Ovary (tissue), 9 donors: ENCODE measurements around the gene PKP3. TPM values are rescaled to one million over a fixed set of nuclear protein-coding genes. Genes with fewer than 3 reads are reported as not detected.

ENCODE experiments used
- DNase-seq, 5 donors: peaks; one replicate each; pipeline ENCODE4 v3.0.0-alpha.2; 2019 to 2020
- H3K27ac ChIP-seq, 2 donors: fragments of 200-600 bp; one replicate each; pipeline versions ENCODE4 v1.5.1 to v1.8.0; 2019 to 2022
- H3K27me3 ChIP-seq: fragments of 200-600 bp; one replicate; pipeline ENCODE4 v1.8.0; 2022
- H3K36me3 ChIP-seq: fragments of 200-600 bp; sonication (generic); one replicate; pipeline ENCODE4 v1.5.1; 2019
- H3K4me1 ChIP-seq: one replicate; pipeline ENCODE4 v1.8.1; 2013; ENCODE audit warnings: mild to moderate bottlenecking, moderate library complexity; ENCODE audit not compliant: insufficient read depth
- H3K4me3 ChIP-seq: fragments of 200-600 bp; sonication (generic); one replicate; pipeline ENCODE4 v1.5.1; 2017
- H3K9me3 ChIP-seq, 2 donors: fragments of 200-600 bp in 1 of 2; sonication (generic) in 1 of 2; one replicate each; pipeline versions ENCODE4 v1.5.1 to v1.8.1; 2013 to 2019; ENCODE audit warnings: mild to moderate bottlenecking in 1 of 2, moderate library complexity in 1 of 2
- EP300 ChIP-seq: sonication (generic); formaldehyde crosslinking; IDR thresholded peaks from one replicate; pipeline ENCODE4 v1.6.1; 2017; ENCODE audit warnings: antibody characterized with exemption
- POLR2A ChIP-seq: fragments of 450-650 bp; IDR thresholded peaks from one replicate; pipeline ENCODE4 v1.6.1; 2017; ENCODE audit warnings: antibody characterized with exemption, mild to moderate bottlenecking, moderate library complexity
- WGBS, 3 donors: extraction: QIAGEN DNeasy Blood & Tissue Kit in 1 of 3; methylation state at CpG; one replicate each; pipeline versions ENCODE4 v1.1.5 to v1.1.7; 2013 to 2017; 5-methylcytosine and 5-hydroxymethylcytosine counted together
- intact Hi-C, 4 donors: fragments of 100-400 bp; cut with DNase I; formaldehyde crosslinking; loops; one replicate each; pipeline versions ENCODE4 v1.11.0 to v1.15.1; 2022 to 2023
- polyA plus RNA-seq, 2 donors: library from polyadenylated mRNA; stranded (reverse); fragments of 200-250 nt in 1 of 2; fragments of 350-450 nt in 1 of 2; fragmentation: Illumina TruSeq in 1 of 2; extraction: RNeasy Lipid Tissue Mini Kit (QIAGEN cat#74804) in 1 of 2; gene quantifications; one replicate each; pipeline ENCODE4 v1.2.3, GENCODE V29; 2013 to 2014
- total RNA-seq, 7 donors: library from RNA; depleted of rRNA in 2 of 7; stranded (reverse); fragments of >200 nt in 2 of 7; fragmentation: NEBNext Ultra II Directional in 3 of 7; extraction: Animal tissue kit (Norgen Biotek cat#: 25700) in 3 of 7; gene quantifications; one replicate each; pipeline versions ENCODE4 v1.1.0 to v1.2.4, GENCODE V29; 2016 to 2023
- TF ChIP-seq, protein P1 (sequence below), 3 donors: fragments of 450-650 bp in 2 of 3; fragments of 200-600 bp in 1 of 3; IDR thresholded peaks; one replicate each; pipeline versions ENCODE4 v1.5.1 to v1.8.0; 2016 to 2022; ENCODE audit warnings: antibody characterized with exemption in 3 of 3, mild to moderate bottlenecking in 1 of 3
- donor health status: DM: no; HTN: no; CAD: no; lungs with moderate emphysema.
- donor health status: DM: no; HTN: no; CAD: no.
- donor health status: Bipolar disorder and iron deficiency.
- donor health status: DM: yes; HTN: yes; CAD: no.
- donor health status: DM: no; HTN: no; CAD: no.
- donor health status: DM: yes; HTN: yes; CAD: no.

The PKP3 gene
- total and polyA plus RNA-seq, 9 donors: 0.21 to 56.8 (median 3.0) TPM; not detected in 1

GRCh38 chr11:363948-364761 lies 29.9 kb upstream of the PKP3 start:
- DNase-seq: peak in 1 of 5 donors; percentile 30
- intact Hi-C loops: loop anchor here in 3 of 4 donors (10.0 kb wide), 1 partner anchor 159 kb away; the partner anchor contains the start of genes BET1L (in 3 of the 3) and RIC8A (in 3 of the 3)
- Histone ChIP-seq H3K27ac (no peak overlapping the region), H3K9me3 (no peaks in the 10 kb centered on the region), H3K27me3 (no peaks in the 10 kb centered on the region), H3K4me1 (peaks cover 5% of the 10 kb centered on the region), H3K36me3 (no peaks in the 10 kb centered on the region), H3K4me3 (no peak overlapping the region)
- WGBS, 3 donors: 39 to 63% (median 48%) methylated on average over 24 of the region's 24 CpGs
- TF ChIP-seq, protein P1, sequence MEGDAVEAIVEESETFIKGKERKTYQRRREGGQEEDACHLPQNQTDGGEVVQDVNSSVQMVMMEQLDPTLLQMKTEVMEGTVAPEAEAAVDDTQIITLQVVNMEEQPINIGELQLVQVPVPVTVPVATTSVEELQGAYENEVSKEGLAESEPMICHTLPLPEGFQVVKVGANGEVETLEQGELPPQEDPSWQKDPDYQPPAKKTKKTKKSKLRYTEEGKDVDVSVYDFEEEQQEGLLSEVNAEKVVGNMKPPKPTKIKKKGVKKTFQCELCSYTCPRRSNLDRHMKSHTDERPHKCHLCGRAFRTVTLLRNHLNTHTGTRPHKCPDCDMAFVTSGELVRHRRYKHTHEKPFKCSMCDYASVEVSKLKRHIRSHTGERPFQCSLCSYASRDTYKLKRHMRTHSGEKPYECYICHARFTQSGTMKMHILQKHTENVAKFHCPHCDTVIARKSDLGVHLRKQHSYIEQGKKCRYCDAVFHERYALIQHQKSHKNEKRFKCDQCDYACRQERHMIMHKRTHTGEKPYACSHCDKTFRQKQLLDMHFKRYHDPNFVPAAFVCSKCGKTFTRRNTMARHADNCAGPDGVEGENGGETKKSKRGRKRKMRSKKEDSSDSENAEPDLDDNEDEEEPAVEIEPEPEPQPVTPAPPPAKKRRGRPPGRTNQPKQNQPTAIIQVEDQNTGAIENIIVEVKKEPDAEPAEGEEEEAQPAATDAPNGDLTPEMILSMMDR (IDR thresholded peaks at IDR 0.05): no peak
- TF ChIP-seq POLR2A (no peak), EP300 (no peak)

DNA sequence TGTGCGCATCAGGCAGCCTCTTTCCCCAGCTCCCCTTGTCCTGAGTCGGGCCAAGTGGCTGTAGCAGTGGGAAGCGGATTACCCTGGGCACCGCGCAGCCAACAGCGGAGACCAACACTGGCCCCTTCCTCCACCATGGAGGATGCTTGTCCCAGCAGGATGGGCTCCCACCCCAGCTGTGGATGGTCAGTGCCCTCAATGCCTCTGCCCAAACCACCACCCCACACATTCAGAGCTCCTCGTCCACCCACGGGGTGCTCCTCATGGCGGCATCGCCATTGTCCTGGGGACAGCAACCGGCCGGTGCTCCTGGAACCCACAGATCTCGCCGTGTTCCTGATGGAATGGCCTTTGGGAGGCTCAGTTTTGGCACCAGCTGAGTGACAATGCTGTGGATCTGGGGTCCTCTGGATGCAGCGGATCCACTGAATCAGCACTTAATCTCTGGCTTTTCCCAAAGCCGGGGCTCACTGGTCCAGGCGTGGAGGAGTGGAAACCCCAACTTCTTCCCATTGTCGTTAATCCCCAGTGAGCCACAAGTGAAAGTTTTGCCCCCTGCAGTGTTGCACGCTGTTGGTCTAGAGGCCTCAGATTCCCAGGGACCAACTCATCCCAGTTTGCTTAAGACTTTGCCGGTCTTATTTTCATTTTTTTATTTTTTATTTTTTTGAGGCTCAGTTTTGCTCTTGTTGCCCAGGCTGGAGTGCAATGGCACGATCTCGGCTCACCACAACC lies 28.9 kb upstream of the PKP3 start:
- TF ChIP-seq EP300 (no peak), POLR2A (no peak)
- TF ChIP-seq, protein P1 (IDR thresholded peaks at IDR 0.05): no peak
- DNase-seq: peak in 1 of 5 donors; percentile 16
- Histone ChIP-seq H3K4me3 (no peak overlapping the region), H3K9me3 (no peaks in the 10 kb centered on the region), H3K27ac (no peak overlapping the region), H3K36me3 (no peaks in the 10 kb centered on the region), H3K27me3 (no peaks in the 10 kb centered on the region), H3K4me1 (peaks cover 5% of the 10 kb centered on the region)
- WGBS, 3 donors: 77 to 89% (median 79%) methylated on average over 22 of the region's 22 CpGs
- intact Hi-C loops: loop anchor here in 3 of 4 donors (5.0 to 10.0 kb wide), 2 partner anchors 73 to 160 kb away; partner anchors contain the start of genes BET1L (in 3 of the 3) and RIC8A (in 3 of the 3)

DNA sequence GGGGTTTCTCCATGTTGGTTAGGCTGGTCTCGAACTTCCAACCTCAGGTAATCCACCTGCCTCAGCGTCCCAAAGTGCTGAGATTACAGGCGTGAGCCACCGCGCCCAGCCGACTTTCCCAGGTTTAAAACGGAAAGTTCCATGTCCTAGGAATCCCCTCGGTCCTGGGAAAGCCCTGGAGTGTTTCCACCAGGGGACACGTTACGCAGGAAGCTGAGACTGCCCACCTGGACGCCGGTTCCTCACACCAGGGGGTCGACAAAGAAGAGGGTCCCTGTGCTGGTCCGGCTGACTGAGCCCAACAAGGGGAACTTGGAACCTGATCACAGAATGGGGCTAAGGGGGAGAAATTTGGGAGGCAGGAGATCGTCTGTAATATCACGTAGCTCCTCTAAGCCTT lies 28.2 kb upstream of the PKP3 start:
- Histone ChIP-seq H3K27ac (no peak overlapping the region), H3K27me3 (no peaks in the 10 kb centered on the region), H3K9me3 (no peaks in the 10 kb centered on the region), H3K4me3 (no peak overlapping the region), H3K4me1 (peaks cover 5% of the 10 kb centered on the region), H3K36me3 (no peaks in the 10 kb centered on the region)
- DNase-seq: peak in 1 of 5 donors; percentile 6
- intact Hi-C loops: loop anchor here in 3 of 4 donors (5.0 to 10.0 kb wide), 2 partner anchors 74 to 161 kb away; partner anchors contain the start of genes BET1L (in 3 of the 3) and RIC8A (in 3 of the 3)
- 64 to 70% (median 65%) methylated on average over 14 to 16 of the region's 16 CpGs for WGBS, 3 donors
- no peak for TF ChIP-seq EP300
- TF ChIP-seq POLR2A: no peak
- TF ChIP-seq, protein P1 (IDR thresholded peaks at IDR 0.05): no peak

- no peak overlapping the region for H3K27ac ChIP-seq
- TF ChIP-seq EP300: no peak
- TF ChIP-seq, protein P1 (IDR thresholded peaks at IDR 0.05): no peak
- TF ChIP-seq POLR2A: no peak
- intact Hi-C loops: loop anchor here in 3 of 4 donors (5.0 to 10.0 kb wide), 2 partner anchors 76 to 163 kb away; partner anchors contain the start of genes BET1L (in 3 of the 3) and RIC8A (in 3 of the 3)
- no peak overlapping the region for H3K4me3 ChIP-seq
- H3K36me3 ChIP-seq: no peaks in the 10 kb centered on the region
- no peaks in the 10 kb centered on the region for H3K27me3 ChIP-seq
- WGBS, 3 donors: 5 to 15% (median 11%) methylated on average over 7 of the region's 7 CpGs
- peaks cover 5% of the 10 kb centered on the region for H3K4me1 ChIP-seq
- DNase-seq: no peak
- H3K9me3 ChIP-seq: no peaks in the 10 kb centered on the region
These were observed 26.0 kb upstream of the PKP3 start for GRCh38 chr11:367956-368413.
